ENCODE measurements around the gene NOVA1. TPM values are rescaled to one million over a fixed set of nuclear protein-coding genes. Genes with fewer than 3 reads are reported as not detected.
A peak's percentile ranks its signal among the peaks of the same experiment; 100 is the strongest.
"Not testable (repeated sequence)": the region's sequence is repeated elsewhere in the genome, so short reads cannot be mapped to it uniquely, and the experiment has no call there.

Gene NOVA1
- 1.4 and 1.7 TPM in 2 replicates for total RNA-seq

- no peaks in the 10 kb centered on the region for H3K36me3 ChIP-seq (ENCODE audit: control insufficient read depth, insufficient read depth, low read length)
- no peak for DNase-seq (ENCODE audit: low read depth)
- TF ChIP-seq CTCF (IDR thresholded peaks at IDR 0.05; ENCODE audit: insufficient read depth, low read length, poor library complexity, severe bottlenecking) = no peak
- no peaks in the 10 kb centered on the region for H3K27me3 ChIP-seq (ENCODE audit: control insufficient read depth, insufficient read depth, low read length)
- H3K4me3 ChIP-seq (ENCODE audit: low read depth, low read length) = peak within 1 kb of the TSS; percentile 82
Measured at GRCh38 chr14:26597589-26598080, at the start of gene NOVA1. NOVA1 (minus strand) TSS chr14:26598033; CDS start chr14:26597436, 597 bp downstream.

GRCh38 chr14:26645057-26645456, 47.2 kb upstream of the NOVA1 start:
- H3K27me3 ChIP-seq (ENCODE audit: control insufficient read depth, insufficient read depth, low read length); H3K4me3 ChIP-seq (ENCODE audit: low read depth, low read length); DNase-seq (ENCODE audit: low read depth): not testable (repeated sequence)

GRCh38 chr14:26636561-26636960, 38.7 kb upstream of the NOVA1 start:
- no peak for DNase-seq (ENCODE audit: low read depth)
- Histone ChIP-seq H3K36me3 (ENCODE audit: control insufficient read depth, insufficient read depth, low read length) (no peaks in the 10 kb centered on the region), H3K4me3 (ENCODE audit: low read depth, low read length) (no peak overlapping the region), H3K27me3 (ENCODE audit: control insufficient read depth, insufficient read depth, low read length) (no peaks in the 10 kb centered on the region)
- no peak for TF ChIP-seq CTCF (IDR thresholded peaks at IDR 0.05; ENCODE audit: insufficient read depth, low read length, poor library complexity, severe bottlenecking)

More at GRCh38 chr14:26645057-26645456, 47.2 kb upstream of the NOVA1 start:
- H3K36me3 ChIP-seq (ENCODE audit: control insufficient read depth, insufficient read depth, low read length) = not testable (repeated sequence)

GRCh38 chr14:26634946-26635345, 37.1 kb upstream of the NOVA1 start:
- H3K4me3 ChIP-seq (ENCODE audit: low read depth, low read length); DNase-seq (ENCODE audit: low read depth); H3K36me3 ChIP-seq (ENCODE audit: control insufficient read depth, insufficient read depth, low read length); H3K27me3 ChIP-seq (ENCODE audit: control insufficient read depth, insufficient read depth, low read length): not testable (repeated sequence)

GRCh38 chr14:26626256-26626655, 28.4 kb upstream of the NOVA1 start:
- Histone ChIP-seq H3K36me3 (ENCODE audit: control insufficient read depth, insufficient read depth, low read length) (no peaks in the 10 kb centered on the region), H3K27me3 (ENCODE audit: control insufficient read depth, insufficient read depth, low read length) (no peaks in the 10 kb centered on the region), H3K4me3 (ENCODE audit: low read depth, low read length) (no peak overlapping the region)
- no peak for DNase-seq (ENCODE audit: low read depth)
- no peak for TF ChIP-seq CTCF (IDR thresholded peaks at IDR 0.05; ENCODE audit: insufficient read depth, low read length, poor library complexity, severe bottlenecking)

- Histone ChIP-seq H3K27me3 (ENCODE audit: control insufficient read depth, insufficient read depth, low read length) (no peaks in the 10 kb centered on the region), H3K4me3 (ENCODE audit: low read depth, low read length) (no peak overlapping the region), H3K36me3 (ENCODE audit: control insufficient read depth, insufficient read depth, low read length) (no peaks in the 10 kb centered on the region)
- DNase-seq (ENCODE audit: low read depth) = no peak
- no peak for TF ChIP-seq CTCF (IDR thresholded peaks at IDR 0.05; ENCODE audit: insufficient read depth, low read length, poor library complexity, severe bottlenecking)
Measured at GRCh38 chr14:26622611-26623010, 24.8 kb upstream of the NOVA1 start.

GRCh38 chr14:26621807-26622560, 24.2 kb upstream of the NOVA1 start:
- Histone ChIP-seq H3K27me3 (ENCODE audit: control insufficient read depth, insufficient read depth, low read length) (no peaks in the 10 kb centered on the region), H3K36me3 (ENCODE audit: control insufficient read depth, insufficient read depth, low read length) (no peaks in the 10 kb centered on the region), H3K4me3 (ENCODE audit: low read depth, low read length) (no peak overlapping the region)
- no peak for TF ChIP-seq CTCF (IDR thresholded peaks at IDR 0.05; ENCODE audit: insufficient read depth, low read length, poor library complexity, severe bottlenecking)
- DNase-seq (ENCODE audit: low read depth) = no peak
